ENCODE measurements around the gene METTL16. TPM values are rescaled to one million over a fixed set of nuclear protein-coding genes. Genes with fewer than 3 reads are reported as not detected.
A peak's percentile ranks its signal among the peaks of the same experiment; 100 is the strongest.

The METTL16 gene
- total and polyA plus RNA-seq, 2 of the 8 experiments (the other 6 are each of a cell fraction or from before 2014, with no cell fraction given) = 22.8 to 59.4 TPM

DNA sequence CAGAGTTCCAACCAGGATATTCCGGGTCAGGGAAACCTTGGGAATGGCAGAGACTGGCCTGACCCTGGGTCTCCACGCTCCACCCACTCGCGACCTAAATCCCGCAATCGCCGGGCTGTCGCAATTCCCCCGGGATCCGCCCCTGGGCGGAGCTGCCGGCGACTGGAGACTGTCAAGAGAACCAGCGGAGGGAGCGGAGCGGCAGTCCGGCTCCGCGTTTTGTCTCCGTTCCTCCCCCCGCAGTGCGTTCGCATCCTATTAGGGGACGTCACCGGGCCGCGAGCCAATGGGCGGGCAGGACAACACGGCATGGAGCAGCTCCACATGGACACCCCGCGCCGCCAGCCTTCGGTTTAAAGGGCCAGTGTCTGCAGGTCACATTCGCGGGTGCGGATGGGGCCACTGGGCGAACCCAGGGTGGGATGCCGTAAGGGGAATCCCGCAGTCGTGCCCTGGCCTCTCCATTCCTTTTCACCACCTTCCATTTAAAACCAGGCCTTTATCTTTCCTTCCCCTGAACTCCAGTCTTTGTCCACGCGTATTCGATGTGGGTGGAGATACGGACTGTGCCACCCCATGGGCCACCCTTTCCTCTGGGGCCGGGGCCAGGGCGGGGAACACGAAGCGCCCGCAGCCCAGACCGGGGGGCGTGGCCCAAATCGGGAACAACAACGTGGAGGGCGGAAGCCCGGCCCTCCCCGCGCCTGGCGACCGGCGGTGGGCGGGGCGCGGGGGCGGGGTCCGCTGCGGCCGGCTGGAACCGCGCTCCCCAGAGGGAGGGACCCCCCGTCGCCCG is 110.1 kb downstream of the METTL16 start:
- no peak overlapping the region for H2BK20ac ChIP-seq (ENCODE audit: low read length)
- FAIRE-seq (no peak), DNase-seq (ENCODE audit: low read depth in 1 of 2, low spot score in 2 of 2) (peak; percentile 93 to 99)
- H3K23me2 ChIP-seq (ENCODE audit: low read depth, low read length) = peaks cover 18% of the 10 kb centered on the region
- peak overlapping the region; percentile 93 for H4K8ac ChIP-seq (ENCODE audit: extremely low read depth, insufficient read depth, low read length)
- peak overlapping the region; percentile 61 to 83 (median 80) for H3K9ac ChIP-seq (replicated peaks in 1 of 4; ENCODE audit: extremely low read depth in 1 of 4, low read depth in 3 of 4, low read length in 3 of 4)
- no peak overlapping the region for H3K56ac ChIP-seq (replicated peaks; ENCODE audit: insufficient read length, low read depth, low read length)
- H3K4me3 ChIP-seq (ENCODE audit: extremely low read depth in 1 of 4, insufficient read depth in 2 of 4, low read depth in 3 of 4, low read length in 4 of 4) = peak overlapping the region; percentile 79 to 96 (median 84)
- H4K5ac ChIP-seq (ENCODE audit: insufficient read length, low read depth, low read length) = peak overlapping the region; percentile 63
- peaks cover 3 to 24% (median 16%) of the 10 kb centered on the region in 4 experiments for H3K4me1 ChIP-seq (replicated peaks in 1 of 4; ENCODE audit: control insufficient read depth in 3 of 4, insufficient read depth in 4 of 4, low read length in 3 of 4)
- H2BK5ac ChIP-seq (ENCODE audit: low read depth, low read length) = peak overlapping the region; percentile 97
- H3K36me3 ChIP-seq (ENCODE audit: control insufficient read depth in 2 of 4, insufficient read depth in 4 of 4, low read length in 3 of 4) = no peaks in the 10 kb centered on the region
- ChIA-PET CTCF (ENCODE audit: partially characterized antibody) (interaction anchor here (0.8 to 8.8 kb wide), 9 partner anchors 9 to 447 kb away, joined by 3 to 80 read pairs (median 5); no protein-coding TSS in a partner anchor), POLR2A (ENCODE audit: partially characterized antibody) (interaction anchor here (0.6 to 8.8 kb wide), 17 partner anchors 10 to 287 kb away, joined by 3 to 193 read pairs (median 4); partner anchors contain the start of genes SMG6, SRR and TSR1)
- peaks cover 0 to 2% (median 0%) of the 10 kb centered on the region in 4 experiments; a peak in 2 of 7 replicates for H3K27me3 ChIP-seq (replicated peaks in 1 of 4; ENCODE audit: control insufficient read depth in 3 of 4, extremely low read depth in 1 of 4, insufficient read depth in 3 of 4, low read length in 3 of 4)
- H3K9me3 ChIP-seq (ENCODE audit: insufficient read depth in 2 of 2, low read depth in 1 of 2, low read length in 1 of 2) = no peaks in the 10 kb centered on the region
- peak overlapping the region; percentile 94 for H3K27ac ChIP-seq (ENCODE audit: low read depth, low read length)
- no peak overlapping the region for H2BK12ac ChIP-seq (ENCODE audit: low read depth, low read length)
- H2BK120ac ChIP-seq (replicated peaks; ENCODE audit: low read depth, low read length) = no peak overlapping the region
- peaks cover 0 to 5% of the 10 kb centered on the region in 2 experiments for H4K20me1 ChIP-seq (replicated peaks in 1 of 2; ENCODE audit: control insufficient read depth in 1 of 2, insufficient read depth in 2 of 2, low read length in 2 of 2)
- H2AK5ac ChIP-seq (ENCODE audit: low read depth, low read length) = no peak overlapping the region
- no peak overlapping the region for H3K14ac ChIP-seq (ENCODE audit: insufficient read length)
- peaks cover 0 to 20% of the 10 kb centered on the region in 2 experiments; a peak in 2 of 4 replicates for H3K79me2 ChIP-seq (ENCODE audit: control insufficient read depth in 1 of 2, insufficient read depth in 2 of 2, low read length in 2 of 2)
- peak overlapping the region; percentile 90 for H4K91ac ChIP-seq (replicated peaks; ENCODE audit: insufficient read length, low read length)
- peak overlapping the region; percentile 94 to 97 for H3K4me2 ChIP-seq (ENCODE audit: insufficient read depth in 1 of 2, low read depth in 2 of 2, low read length in 2 of 2)
- WGBS, 2 experiments (ENCODE audit: extremely low coverage in 1 of 2, insufficient coverage in 1 of 2, insufficient read length in 1 of 2, insufficient replicate concordance in 2 of 2, low coverage in 1 of 2, low lambda C conversion rate in 2 of 2, missing lambda C conversion rate in 1 of 2) = 3% methylated on average over 51 of the region's 72 CpGs; no CpG with 5 or more reads in 1 of the 2 experiments
- no peak overlapping the region for H3K23ac ChIP-seq (ENCODE audit: insufficient read length)
- no peak overlapping the region for H2BK15ac ChIP-seq (ENCODE audit: low read length)
- H2AFZ ChIP-seq (ENCODE audit: low read length) = peak overlapping the region; percentile 75; the same call in 1 of the 2 replicates
- peak overlapping the region; percentile 61 for H3K4ac ChIP-seq (replicated peaks; ENCODE audit: insufficient read length, low read depth, low read length)
- H3K18ac ChIP-seq (ENCODE audit: extremely low read depth, low read length) = peak overlapping the region; percentile 60
- H3K79me1 ChIP-seq (ENCODE audit: low read depth, low read length) = peaks cover 11% of the 10 kb centered on the region
- no peak for TF ChIP-seq TAF7 (optimal IDR thresholded peaks at IDR 0.05; ENCODE audit: borderline replicate concordance, low read depth, low read length)
- no peak for TF ChIP-seq GTF2F1 (IDR thresholded peaks at IDR 0.05; ENCODE audit: borderline replicate concordance, low read depth, low read length)
- no peak for TF ChIP-seq KDM5A (IDR thresholded peaks at IDR 0.05; ENCODE audit: low read length)
- no peak for TF ChIP-seq ZNF274 (IDR thresholded peaks at IDR 0.05; ENCODE audit: borderline replicate concordance, extremely low read depth, low read length)
- TF ChIP-seq JUN (IDR thresholded peaks at IDR 0.05; ENCODE audit: low read depth, low read length) = no peak
- peak; percentile 38; the same call in 1 of the 2 replicates for TF ChIP-seq YY1 (IDR thresholded peaks at IDR 0.05; ENCODE audit: low read depth, low read length)
- peak; percentile 57; the same call in 1 of the 2 replicates for TF ChIP-seq TAF1 (IDR thresholded peaks at IDR 0.05; ENCODE audit: low read depth, low read length)
- TF ChIP-seq RBBP5 (IDR thresholded peaks at IDR 0.05; ENCODE audit: borderline replicate concordance, low read depth, low read length) = 0 out of 2 replicates have a peak, but pooled peaks have one; percentile 43
- TF ChIP-seq MAFK (IDR thresholded peaks at IDR 0.05; ENCODE audit: low read depth, low read length) = no peak
- TF ChIP-seq NRF1 (IDR thresholded peaks at IDR 0.05; ENCODE audit: low read depth, low read length) = no peak
- TF ChIP-seq, protein P1, sequence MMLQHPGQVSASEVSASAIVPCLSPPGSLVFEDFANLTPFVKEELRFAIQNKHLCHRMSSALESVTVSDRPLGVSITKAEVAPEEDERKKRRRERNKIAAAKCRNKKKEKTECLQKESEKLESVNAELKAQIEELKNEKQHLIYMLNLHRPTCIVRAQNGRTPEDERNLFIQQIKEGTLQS (IDR thresholded peaks at IDR 0.05; ENCODE audit: insufficient read depth, low read depth, low read length) = no peak
